GM12864 (cell line): ENCODE measurements around the gene FJX1.
A peak's percentile ranks its signal among the peaks of the same experiment; 100 is the strongest.

Experiments used
- DNase-seq: peaks from one replicate; pipeline ENCODE4 v3.0.0-alpha.2; 2011; ENCODE audit warnings: low read depth
- H3K4me3 ChIP-seq: 2 replicates; pipeline ENCODE4 v1.5.1; 2011; ENCODE audit warnings: mild to moderate bottlenecking, low read depth, low read length, control low read depth
- CTCF ChIP-seq: IDR thresholded peaks from 2 replicates; pipeline ENCODE4 v1.5.1; 2011; ENCODE audit warnings: low read depth, mild to moderate bottlenecking, moderate library complexity, low read length, control low read depth, inconsistent platforms; ENCODE audit errors: missing control alignments

FJX1 gene, protein sequence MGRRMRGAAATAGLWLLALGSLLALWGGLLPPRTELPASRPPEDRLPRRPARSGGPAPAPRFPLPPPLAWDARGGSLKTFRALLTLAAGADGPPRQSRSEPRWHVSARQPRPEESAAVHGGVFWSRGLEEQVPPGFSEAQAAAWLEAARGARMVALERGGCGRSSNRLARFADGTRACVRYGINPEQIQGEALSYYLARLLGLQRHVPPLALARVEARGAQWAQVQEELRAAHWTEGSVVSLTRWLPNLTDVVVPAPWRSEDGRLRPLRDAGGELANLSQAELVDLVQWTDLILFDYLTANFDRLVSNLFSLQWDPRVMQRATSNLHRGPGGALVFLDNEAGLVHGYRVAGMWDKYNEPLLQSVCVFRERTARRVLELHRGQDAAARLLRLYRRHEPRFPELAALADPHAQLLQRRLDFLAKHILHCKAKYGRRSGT

DNA sequence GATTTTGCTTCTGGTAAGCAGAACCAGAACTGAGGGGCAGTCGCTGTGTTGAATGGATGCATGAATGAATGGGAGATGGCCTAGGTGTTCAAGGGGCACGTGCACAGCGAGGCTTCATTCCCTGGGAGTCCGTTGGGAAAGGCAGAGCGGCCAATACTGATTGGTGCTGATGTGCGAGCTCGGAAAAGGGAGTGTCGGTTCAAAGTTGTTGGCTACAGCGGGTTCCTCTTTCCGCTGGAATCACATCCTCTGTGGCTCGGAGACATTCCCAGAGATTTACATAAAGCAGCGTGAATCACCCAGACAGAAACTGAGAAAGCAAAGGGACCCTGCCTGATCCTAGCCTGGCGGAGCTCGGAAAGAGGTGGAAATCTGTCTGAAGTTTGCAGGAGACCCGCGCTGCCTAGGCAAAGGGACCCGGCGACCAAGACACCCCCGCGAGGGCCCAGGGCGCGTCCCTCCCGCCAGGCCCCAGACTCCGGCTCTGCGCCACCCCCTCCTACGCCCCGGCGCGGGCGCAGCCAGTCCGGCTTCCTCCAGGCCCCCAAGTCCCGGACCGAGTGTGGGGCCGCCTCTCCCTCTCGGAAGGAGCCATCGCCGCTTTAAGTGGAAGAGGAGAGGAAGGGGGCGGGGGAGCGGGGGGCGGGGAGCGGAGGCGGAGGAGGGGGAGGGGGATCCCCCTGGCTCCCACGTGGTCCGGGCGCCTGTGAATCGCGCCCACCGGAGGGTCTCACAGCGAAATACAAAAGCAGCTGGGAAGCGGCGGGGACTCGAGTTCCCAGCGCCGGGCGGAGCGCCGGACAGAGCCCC is at the start of gene FJX1:
Gene FJX1, plus strand, starts transcription at position 774 of the 810 bp plus-strand sequence. CDS start 177 bp downstream, outside the sequence.
- DNase-seq: no peak
- peak within 1 kb of the TSS; percentile 44 for H3K4me3 ChIP-seq
- TF ChIP-seq CTCF: no peak

DNA sequence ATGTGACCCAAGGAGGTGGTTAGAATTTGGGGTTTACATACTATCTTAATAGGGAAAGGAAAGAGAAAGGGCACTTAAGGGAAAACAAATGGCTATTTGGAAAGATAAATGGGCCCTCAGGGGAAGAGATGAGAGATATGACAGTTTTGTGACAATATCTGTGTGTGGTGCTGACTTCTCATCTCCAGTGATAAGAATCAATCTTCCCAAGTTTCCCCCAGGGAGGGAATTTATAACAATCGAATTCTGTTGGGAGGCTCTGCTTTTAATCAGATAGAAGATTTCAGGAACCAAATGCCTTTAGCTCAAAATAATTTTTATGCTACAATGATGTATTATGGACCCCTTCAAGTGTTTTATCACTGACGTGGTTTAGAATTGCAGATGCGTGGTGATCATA is 46.6 kb upstream of the FJX1 start:
- TF ChIP-seq CTCF: no peak
- no peak for DNase-seq

GRCh38 chr11:35579557-35580396 is 38.5 kb upstream of the FJX1 start:
- DNase-seq: no peak
- H3K4me3 ChIP-seq: no peak overlapping the region
- no peak for TF ChIP-seq CTCF

More for the DNA sequence above, 46.6 kb upstream of the FJX1 start:
- H3K4me3 ChIP-seq: no peak overlapping the region

DNA sequence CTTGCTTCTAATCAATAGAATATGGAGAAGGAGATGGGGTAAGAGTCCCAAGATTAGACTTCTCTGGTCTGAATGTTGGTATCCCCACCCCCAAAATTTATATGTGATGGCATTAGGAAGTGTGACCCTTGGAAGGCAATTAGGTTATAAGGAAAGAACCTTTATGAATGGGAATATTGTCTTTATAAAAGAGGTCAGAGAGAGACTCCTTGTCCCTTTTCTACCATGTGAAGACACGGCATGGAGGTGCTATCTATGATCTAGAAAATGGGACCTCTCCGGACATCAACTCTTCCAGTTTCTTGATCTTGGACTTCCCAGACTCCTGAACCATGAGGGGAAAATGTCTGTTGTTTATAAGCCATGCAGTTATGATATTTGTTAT is 37.9 kb upstream of the FJX1 start:
- TF ChIP-seq CTCF: no peak
- H3K4me3 ChIP-seq: no peak overlapping the region

DNA sequence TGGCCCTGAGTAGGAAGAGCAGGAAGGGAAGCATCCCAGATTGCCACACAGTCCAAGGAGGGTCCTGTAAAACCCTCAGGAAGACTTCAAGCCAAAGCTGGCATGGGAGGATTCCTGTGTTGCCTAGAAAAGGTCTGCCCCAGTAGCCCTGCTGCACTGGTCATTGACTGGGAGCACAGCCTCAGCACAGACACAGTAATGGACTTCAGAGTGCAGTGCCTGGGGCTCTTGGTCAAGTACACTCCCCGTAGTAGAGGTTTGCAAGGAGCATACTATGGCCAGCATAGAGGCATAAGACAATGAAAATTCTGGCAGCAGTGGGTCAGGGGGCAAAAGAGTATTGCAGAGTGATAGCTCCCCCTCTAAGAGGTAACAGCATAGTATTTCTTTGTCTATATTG is 36.2 kb upstream of the FJX1 start:
- no peak for DNase-seq
- no peak overlapping the region for H3K4me3 ChIP-seq
- no peak for TF ChIP-seq CTCF

More for the DNA sequence above, 37.9 kb upstream of the FJX1 start:
- DNase-seq: no peak

DNA sequence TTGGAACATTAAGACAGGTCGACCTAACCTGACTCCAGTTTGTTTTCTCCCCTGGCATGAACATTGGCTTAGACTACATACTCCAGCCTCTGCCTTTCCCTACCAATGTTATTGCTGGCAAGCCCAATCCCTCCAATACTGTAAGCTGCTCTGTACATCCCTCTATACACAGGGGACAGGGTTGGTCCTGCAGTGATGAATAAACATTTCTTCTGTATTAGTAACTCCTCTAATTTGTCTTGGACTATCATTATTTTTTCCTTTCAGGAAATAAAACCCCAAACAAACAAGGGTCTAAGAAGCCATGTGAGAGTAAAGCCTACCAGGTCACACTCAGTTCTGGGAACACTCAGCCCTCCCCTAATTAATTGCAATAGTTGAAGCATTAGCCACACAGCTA is 35.1 kb upstream of the FJX1 start:
- TF ChIP-seq CTCF: no peak
- no peak for DNase-seq
- H3K4me3 ChIP-seq: no peak overlapping the region
